ENCODE results near the gene LCORL. TPM values are rescaled to one million over a fixed set of nuclear protein-coding genes. Genes with fewer than 3 reads are reported as not detected.

The LCORL gene
- total RNA-seq, 1 experiment from 2014 or later: 15.5 TPM

DNA sequence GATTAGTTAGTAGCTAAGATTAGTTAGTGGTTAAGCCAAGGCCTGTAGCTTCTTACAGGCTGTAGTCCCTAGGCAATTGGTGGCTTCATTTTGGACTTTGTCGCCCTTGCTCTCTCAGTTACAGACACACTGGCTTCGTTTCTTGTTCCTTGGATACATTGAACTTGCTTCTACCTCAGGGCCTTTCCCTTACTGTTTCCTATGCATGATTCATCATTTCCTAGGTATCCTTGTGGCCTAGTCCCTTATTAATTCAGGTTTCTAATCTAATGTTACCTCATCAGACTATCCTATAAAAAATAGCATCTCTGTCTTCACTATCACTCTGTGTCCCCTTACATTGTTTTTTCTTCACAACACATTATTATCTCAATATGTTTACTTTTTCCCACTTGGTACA is 45.5 kb upstream of the LCORL start:
- no peak overlapping the region for H4K5ac ChIP-seq (ENCODE audit: insufficient read length, low read depth, low read length)
- no peak overlapping the region for H3K18ac ChIP-seq (ENCODE audit: insufficient read length, low read depth, low read length)
- H3K23me2 ChIP-seq (ENCODE audit: insufficient read length, low read depth, low read length, poor library complexity, severe bottlenecking): no peaks in the 10 kb centered on the region
- peaks cover 10 to 15% of the 10 kb centered on the region in 2 experiments; a peak in 4 of 5 replicates for H3K9me3 Mint-ChIP-seq
- H3K4me2 ChIP-seq (ENCODE audit: insufficient read depth, insufficient read length, low read length): no peak overlapping the region
- no peak overlapping the region for H2BK5ac ChIP-seq (ENCODE audit: insufficient read length, low read length)
- no peak for DNase-seq
- no peak overlapping the region for H2BK20ac ChIP-seq (ENCODE audit: low read depth, low read length, poor library complexity, severe bottlenecking)
- no peaks in the 10 kb centered on the region for H4K20me1 ChIP-seq (ENCODE audit: control insufficient read depth, insufficient read depth, insufficient read length)
- no CpG with 5 or more reads among the region's 2 CpGs for WGBS (ENCODE audit: extremely low coverage, insufficient read length, low lambda C conversion rate)
- peaks cover 8% of the 10 kb centered on the region for H3K27me3 Mint-ChIP-seq (ENCODE audit: low read depth)
- H2AK5ac ChIP-seq (ENCODE audit: insufficient read length, low read length): no peak overlapping the region
- no peak overlapping the region for H3K27ac ChIP-seq (ENCODE audit: insufficient read length, low read depth, low read length)
- no peak overlapping the region for H3K4ac ChIP-seq (ENCODE audit: low read depth, low read length)
- H4K8ac ChIP-seq (replicated peaks; ENCODE audit: insufficient read length, low read depth, low read length): no peak overlapping the region
- H3K79me1 ChIP-seq (ENCODE audit: insufficient read depth, low read depth, low read length, poor library complexity, severe bottlenecking): no peaks in the 10 kb centered on the region
- H3K9me3 ChIP-seq (ENCODE audit: control insufficient read depth, low read depth, low read length): no peaks in the 10 kb centered on the region
- no peak overlapping the region for H3K27ac Mint-ChIP-seq
- no peak overlapping the region for H2BK15ac ChIP-seq (ENCODE audit: low read depth, low read length)
- H3T11ph ChIP-seq (ENCODE audit: low read length): no peak overlapping the region
- H3K23ac ChIP-seq (ENCODE audit: insufficient read length, low read depth, low read length): no peak overlapping the region
- H2AFZ ChIP-seq (ENCODE audit: low read length): no peak overlapping the region
- H3K36me3 Mint-ChIP-seq (ENCODE audit: insufficient read depth in 1 of 3, low read depth in 3 of 3): peaks cover 1 to 11% (median 1%) of the 10 kb centered on the region in 3 experiments; a peak in 3 of 7 replicates
- no peak for TF ChIP-seq CTCF (conservative IDR thresholded peaks at IDR 0.05)
- H4K91ac ChIP-seq (ENCODE audit: insufficient read length, low read depth, low read length): no peak overlapping the region
- no peak overlapping the region for H3K56ac ChIP-seq (ENCODE audit: insufficient read length, low read depth, low read length)
- H2BK120ac ChIP-seq (ENCODE audit: low read depth, low read length, poor library complexity, severe bottlenecking): no peak overlapping the region
- no peaks in the 10 kb centered on the region for H3K79me2 ChIP-seq (ENCODE audit: insufficient read depth, low read length)
- no peaks in the 10 kb centered on the region for H3K27me3 ChIP-seq (ENCODE audit: insufficient read depth, low read length)
- no peak overlapping the region for H3K14ac ChIP-seq (ENCODE audit: insufficient read depth, low read length)
- no peaks in the 10 kb centered on the region for H3K4me1 Mint-ChIP-seq
- no peaks in the 10 kb centered on the region for H3K4me1 ChIP-seq (ENCODE audit: insufficient read depth, low read length)
- H3K4me3 Mint-ChIP-seq: no peak overlapping the region
- no peak overlapping the region for H2BK12ac ChIP-seq (ENCODE audit: insufficient read length, low read depth, low read length)
- H3K9ac ChIP-seq (ENCODE audit: extremely low read depth, insufficient read length, low read length): no peak overlapping the region

Measured in H9 (cell line).